ENCODE data around the gene PLEKHG4.
A peak's percentile ranks its signal among the peaks of the same experiment; 100 is the strongest.

Gene PLEKHG4

GRCh38 chr16:67245186-67245585, 34.1 kb upstream of the PLEKHG4 start:
- DNase-seq: no peak

- no peak for DNase-seq
Observed at GRCh38 chr16:67245674-67246080, 33.7 kb upstream of the PLEKHG4 start.

GRCh38 chr16:67246081-67246755, 33.1 kb upstream of the PLEKHG4 start:
- no peak for DNase-seq

- peak; percentile 44 for DNase-seq
Observed at GRCh38 chr16:67246756-67247191, 32.6 kb upstream of the PLEKHG4 start.

GRCh38 chr16:67247192-67248072, 31.9 kb upstream of the PLEKHG4 start, which contains the start of gene FHOD1:
Gene FHOD1 (minus strand): TSS chr16:67247481. CDS start chr16:67247410, 71 bp downstream.
- DNase-seq: peak; percentile 52

GRCh38 chr16:67248073-67248400, 31.3 kb upstream of the PLEKHG4 start:
- no peak for DNase-seq

GRCh38 chr16:67248401-67249177, 30.7 kb upstream of the PLEKHG4 start, which contains the start of gene SLC9A5:
Gene SLC9A5 (plus strand): TSS chr16:67248979. CDS start chr16:67249015, 36 bp downstream.
- no peak for DNase-seq

- DNase-seq: no peak
Observed at GRCh38 chr16:67249178-67250044, 29.9 kb upstream of the PLEKHG4 start.

- DNase-seq: no peak
Observed at GRCh38 chr16:67250045-67250327, 29.3 kb upstream of the PLEKHG4 start.

- no peak for DNase-seq
Observed at GRCh38 chr16:67252609-67253497, 26.5 kb upstream of the PLEKHG4 start.

- no peak for DNase-seq
Observed at GRCh38 chr16:67254801-67255552, 24.4 kb upstream of the PLEKHG4 start.

- no peak for DNase-seq
Observed at GRCh38 chr16:67255553-67256221, 23.6 kb upstream of the PLEKHG4 start.

- DNase-seq: no peak
Observed at GRCh38 chr16:67256701-67257230, 22.6 kb upstream of the PLEKHG4 start.

- no peak for DNase-seq
Observed at GRCh38 chr16:67257486-67258160, 21.7 kb upstream of the PLEKHG4 start.

- no peak for DNase-seq
Observed at GRCh38 chr16:67258161-67258835, 21.0 kb upstream of the PLEKHG4 start.

GRCh38 chr16:67259705-67260104, 19.6 kb upstream of the PLEKHG4 start:
- no peak for DNase-seq

GRCh38 chr16:67260426-67261063, 18.8 kb upstream of the PLEKHG4 start:
- DNase-seq: no peak

- no peak for DNase-seq
Observed at GRCh38 chr16:67263201-67263600, 16.1 kb upstream of the PLEKHG4 start.
